A549 (cell line): Measurements from ENCODE around the gene SMTNL2. TPM values are rescaled to one million over a fixed set of nuclear protein-coding genes. Genes with fewer than 3 reads are reported as not detected.
A peak's percentile ranks its signal among the peaks of the same experiment; 100 is the strongest.
"Not testable (repeated sequence)": the region's sequence is repeated elsewhere in the genome, so short reads cannot be mapped to it uniquely, and the experiment has no call there.

ENCODE experiments used
- ATAC-seq, 2 experiments: fragments of 200-7000 bp in 1 of 2; fragments of >200 bp in 1 of 2; cut with Nextera tagmentation in 1 of 2; cut with Tn5 transposase in 1 of 2; 3 replicates each; pipeline versions ENCODE4 v1.8.0 to v1.9.1; 2018 to 2020; ENCODE audit warnings: mild to moderate bottlenecking in 1 of 2, moderate library complexity in 1 of 2
- CTCF ChIA-PET: fragments of 300-600 bp; sonication (Branson Sonifier 250); formaldehyde crosslinking; extraction: SDS; loops from one replicate; lab custom pipeline; 2021; ENCODE audit warnings: antibody characterized with exemption, inconsistent platforms; lab: Yijun Ruan, JAX
- POLR2A ChIA-PET: fragments of 350-600 bp; formaldehyde crosslinking; extraction: SDS; loops from one replicate; lab custom pipeline; 2021; ENCODE audit warnings: antibody characterized with exemption, inconsistent platforms; lab: Yijun Ruan, JAX
- DNase-seq, 2 experiments: peaks; one replicate each; pipeline versions ENCODE4 v3.0.0 to v3.0.0-alpha.2; 2011 to 2016; ENCODE audit warnings: low read depth in 1 of 2, low spot score in 1 of 2
- FAIRE-seq: peaks from 2 replicates; lab custom pipeline; 2011; peaks lifted over from hg19 to GRCh38; lab: Jason Lieb, UNC
- H3K27ac ChIP-seq, 2 experiments: fragments of >200 bp; sonication (Bioruptor Twin); formaldehyde crosslinking; 3 replicates each; pipeline ENCODE4 v1.5.1; 2016 to 2017
- H3K4me1 ChIP-seq: fragments of >200 bp; sonication (Bioruptor Twin); formaldehyde crosslinking; 3 replicates; pipeline ENCODE4 v1.6.1; 2016
- H3K4me2 ChIP-seq: fragments of >200 bp; sonication (Bioruptor Twin); formaldehyde crosslinking; 3 replicates; pipeline ENCODE4 v1.6.1; 2016
- H3K4me3 ChIP-seq: fragments of >200 bp; sonication (Bioruptor Twin); formaldehyde crosslinking; 3 replicates; pipeline ENCODE4 v1.5.1; 2016
- H3K9me3 ChIP-seq: fragments of >200 bp; sonication (Bioruptor Twin); formaldehyde crosslinking; 3 replicates; pipeline ENCODE4 v1.6.1; 2016
- ATOH8 ChIP-seq: fragments of 250-450 bp; sonication (Bioruptor Pico); IDR thresholded peaks from 2 replicates; pipeline ENCODE4 v1.5.0; 2020; ENCODE audit warnings: low read depth, mild to moderate bottlenecking, moderate library complexity
- CBX8 ChIP-seq: fragments of 200-600 bp; sonication (generic); IDR thresholded peaks from 2 replicates; pipeline ENCODE4 v1.6.1; 2016
- CHD4 ChIP-seq: fragments of 200-600 bp; sonication (generic); IDR thresholded peaks from 2 replicates; pipeline ENCODE4 v1.6.1; 2016; ENCODE audit warnings: antibody characterized with exemption, mild to moderate bottlenecking, borderline replicate concordance
- EHF ChIP-seq: fragments of 250-450 bp; sonication (Bioruptor Pico); IDR thresholded peaks from 2 replicates; pipeline ENCODE4 v1.5.0; 2020; ENCODE audit warnings: mild to moderate bottlenecking
- ELK1 ChIP-seq: fragments of 150-350 bp; IDR thresholded peaks from 2 replicates; pipeline ENCODE4 v1.6.1; 2014; ENCODE audit warnings: low read depth, mild to moderate bottlenecking, low read length
- ESRRA ChIP-seq: fragments of 150-350 bp; IDR thresholded peaks from 2 replicates; pipeline ENCODE4 v1.6.1; 2014; ENCODE audit warnings: mild to moderate bottlenecking, low read length, borderline replicate concordance
- GATA3 ChIP-seq: IDR thresholded peaks from 2 replicates; pipeline ENCODE4 v1.6.1; 2012; ENCODE audit warnings: borderline replicate concordance
- HMGXB4 ChIP-seq: fragments of 250-450 bp; sonication (Bioruptor Pico); IDR thresholded peaks from 2 replicates; pipeline ENCODE4 v1.5.0; 2021; ENCODE audit warnings: mild to moderate bottlenecking, moderate library complexity, borderline replicate concordance
- NPAS2 ChIP-seq: fragments of 250-450 bp; sonication (Bioruptor Pico); IDR thresholded peaks from 2 replicates; pipeline ENCODE4 v1.8.0; 2022; ENCODE audit warnings: mild to moderate bottlenecking, moderate library complexity, borderline replicate concordance
- PBX3 ChIP-seq: IDR thresholded peaks from 2 replicates; pipeline ENCODE4 v1.6.1; 2012
- RAD21 ChIP-seq, 2 experiments: fragments of >200 bp in 1 of 2; sonication (Bioruptor Twin) in 1 of 2; formaldehyde crosslinking in 1 of 2; IDR thresholded peaks in 1 of 2; conservative IDR thresholded peaks in 1 of 2; 2 replicates in 1 of 2; 3 replicates in 1 of 2; pipeline ENCODE4 v1.6.1; 2012 to 2018; ENCODE audit warnings: inconsistent platforms in 1 of 2
- RCOR1 ChIP-seq: fragments of 150-350 bp; IDR thresholded peaks from 2 replicates; pipeline ENCODE4 v1.6.1; 2014; ENCODE audit warnings: antibody characterized with exemption, low read length, low read depth
- SREBF2 ChIP-seq: fragments of 450-650 bp; IDR thresholded peaks from 2 replicates; pipeline ENCODE4 v1.6.1; 2014; ENCODE audit warnings: mild to moderate bottlenecking, moderate library complexity
- ZC3H11A ChIP-seq: fragments of 450-650 bp; IDR thresholded peaks from 2 replicates; pipeline ENCODE4 v1.6.1; 2014; ENCODE audit warnings: antibody characterized with exemption, mild to moderate bottlenecking
- WGBS: methylation state at CpG from one replicate; pipeline ENCODE4 v1.1.6; 2017; ENCODE audit errors: missing lambda C conversion rate; 5-methylcytosine and 5-hydroxymethylcytosine counted together
- polyA plus RNA-seq, 4 experiments: library from polyadenylated mRNA; depleted of rRNA in 3 of 4; stranded (reverse); fragments of >200 nt; fragmentation: RNase III in 1 of 4; extraction: RNeasy Plus Mini Kit Qiagen cat#74134 plus additional on column Dnase treatment in 1 of 4; gene quantifications; 2 replicates in 3 of 4; 3 replicates in 1 of 4; pipeline ENCODE4 v1.2.3, GENCODE V29; 2011 to 2017

Gene SMTNL2
- polyA plus RNA-seq, 2 of the 4 experiments (the other 2 are of a cell fraction), result 0.05 to 0.06 TPM

- WGBS, result 30% methylated on average over 2 of the region's 2 CpGs
- no peak overlapping the region for H3K4me3 ChIP-seq
- H3K4me2 ChIP-seq, result no peak overlapping the region
- no peak for ATAC-seq
- CTCF ChIA-PET, result interaction anchor here (0.8 to 7.2 kb wide), 8 partner anchors 9 to 407 kb away, joined by 3 to 238 read pairs (median 4); no protein-coding TSS in a partner anchor
- H3K9me3 ChIP-seq, result peaks cover 14% of the 10 kb centered on the region
- H3K27ac ChIP-seq, result no peak overlapping the region
- H3K4me1 ChIP-seq, result no peaks in the 10 kb centered on the region
- DNase-seq, result no peak
- TF ChIP-seq ATOH8 (CRISPR knock-in tag) (no peak), EHF (CRISPR knock-in tag) (no peak), PBX3 (no peak), ELK1 (no peak), RCOR1 (no peak), HMGXB4 (CRISPR knock-in tag) (no peak), ZC3H11A (no peak), CHD4 (no peak), GATA3 (no peak), SREBF2 (no peak), RAD21 (conservative IDR thresholded peaks at IDR 0.05 in 1 of 2, IDR thresholded peaks at IDR 0.05 in 1 of 2) (no peak)
- FAIRE-seq, result no peak
- POLR2A ChIA-PET, result no interaction called here
Measured at GRCh38 chr17:4623249-4623648, 38.9 kb downstream of the SMTNL2 start.

GRCh38 chr17:4624451-4624911 lies 40.2 kb downstream of the SMTNL2 start:
- 0 out of 6 replicates have a peak, but pooled peaks of 1 of the 2 experiments have one; percentile 32 for ATAC-seq
- CTCF ChIA-PET, result interaction anchor here (0.9 to 7.2 kb wide), 25 partner anchors 9 to 208 kb away, joined by 3 to 238 read pairs (median 8); no protein-coding TSS in a partner anchor

GRCh38 chr17:4625181-4625617 lies 40.9 kb downstream of the SMTNL2 start:
- CTCF ChIA-PET, result interaction anchor here (0.7 to 7.2 kb wide), 40 partner anchors 9 to 274 kb away, joined by 3 to 238 read pairs (median 4); partner anchors contain the start of genes C17orf107, GGT6 and SMTNL2

More at GRCh38 chr17:4624451-4624911, 40.2 kb downstream of the SMTNL2 start:
- peaks cover 14% of the 10 kb centered on the region for H3K9me3 ChIP-seq
- POLR2A ChIA-PET, H3K4me3 ChIP-seq, H3K4me1 ChIP-seq, DNase-seq, H3K27ac ChIP-seq, H3K4me2 ChIP-seq: not testable (repeated sequence)
- WGBS, result 55% methylated on average over 3 of the region's 3 CpGs
- peak; percentile 28 for FAIRE-seq

More at GRCh38 chr17:4625181-4625617, 40.9 kb downstream of the SMTNL2 start:
- peaks cover 14% of the 10 kb centered on the region for H3K9me3 ChIP-seq
- DNase-seq (no peak), ATAC-seq (peak in 1 of 2 experiments; percentile 47; a peak in 2 of 6 replicates), FAIRE-seq (no peak)
- POLR2A ChIA-PET, result interaction anchor here (1.3 kb wide), 1 partner anchor 59 kb away, joined by 3 read pairs; no protein-coding TSS in a partner anchor
- TF ChIP-seq ESRRA (no peak), CBX8 (no peak), NPAS2 (CRISPR knock-in tag) (no peak)
- no peak overlapping the region; the same call in 2 of the 3 replicates for H3K4me2 ChIP-seq
- 85% methylated on average over 12 of the region's 12 CpGs for WGBS
- H3K27ac ChIP-seq, result no peak overlapping the region
- no peaks in the 10 kb centered on the region for H3K4me1 ChIP-seq
- H3K4me3 ChIP-seq, result no peak overlapping the region
